AML-193 (cell line): ENCODE results near the gene TPSAB1.
"Not testable (repeated sequence)": the region's sequence is repeated elsewhere in the genome, so short reads cannot be mapped to it uniquely, and the experiment has no call there.

Experiments
- DNase-seq, 2 experiments: peaks; one replicate each; lab custom pipeline; 2025; lab: John Stamatoyannopoulos, UW

TPSAB1 gene

DNA sequence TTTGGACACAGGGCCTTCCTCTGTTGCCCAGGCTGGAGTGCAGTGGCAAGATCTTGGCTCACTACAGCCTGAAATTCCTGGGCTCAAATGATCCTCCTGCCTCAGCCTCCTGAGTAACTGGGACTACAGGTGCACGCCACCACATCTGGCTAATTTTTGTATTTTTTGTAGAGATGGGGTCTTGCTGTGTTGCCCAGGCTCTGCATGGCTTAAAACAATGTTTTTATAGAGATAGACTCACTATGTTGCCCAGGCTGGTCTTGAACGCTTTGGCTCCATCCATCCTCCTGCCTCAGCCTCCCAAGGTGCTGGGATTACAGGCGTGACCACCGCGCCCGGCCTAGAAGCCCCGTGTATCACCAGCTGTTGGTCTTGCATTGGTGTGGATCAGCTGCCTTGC lies 28.9 kb downstream of the TPSAB1 start:
- DNase-seq: not testable (repeated sequence)

DNA sequence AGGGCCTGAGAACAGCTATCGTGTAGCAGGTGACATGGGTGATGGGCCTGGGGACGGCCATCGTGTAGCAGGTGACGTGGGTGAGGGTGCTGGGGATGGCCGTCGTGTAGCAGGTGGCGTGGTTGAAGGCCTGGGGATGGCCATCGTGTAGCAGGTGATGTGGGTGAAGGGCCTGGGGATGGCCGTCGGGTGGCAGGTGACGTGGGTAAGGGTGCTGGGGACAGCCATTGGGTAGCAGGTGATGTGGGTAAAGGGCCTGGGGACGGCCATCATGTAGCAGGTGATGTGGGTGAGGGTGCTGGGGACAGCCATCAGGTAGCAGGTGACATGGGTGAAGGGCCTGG lies 30.8 kb downstream of the TPSAB1 start:
- no peak for DNase-seq

DNA sequence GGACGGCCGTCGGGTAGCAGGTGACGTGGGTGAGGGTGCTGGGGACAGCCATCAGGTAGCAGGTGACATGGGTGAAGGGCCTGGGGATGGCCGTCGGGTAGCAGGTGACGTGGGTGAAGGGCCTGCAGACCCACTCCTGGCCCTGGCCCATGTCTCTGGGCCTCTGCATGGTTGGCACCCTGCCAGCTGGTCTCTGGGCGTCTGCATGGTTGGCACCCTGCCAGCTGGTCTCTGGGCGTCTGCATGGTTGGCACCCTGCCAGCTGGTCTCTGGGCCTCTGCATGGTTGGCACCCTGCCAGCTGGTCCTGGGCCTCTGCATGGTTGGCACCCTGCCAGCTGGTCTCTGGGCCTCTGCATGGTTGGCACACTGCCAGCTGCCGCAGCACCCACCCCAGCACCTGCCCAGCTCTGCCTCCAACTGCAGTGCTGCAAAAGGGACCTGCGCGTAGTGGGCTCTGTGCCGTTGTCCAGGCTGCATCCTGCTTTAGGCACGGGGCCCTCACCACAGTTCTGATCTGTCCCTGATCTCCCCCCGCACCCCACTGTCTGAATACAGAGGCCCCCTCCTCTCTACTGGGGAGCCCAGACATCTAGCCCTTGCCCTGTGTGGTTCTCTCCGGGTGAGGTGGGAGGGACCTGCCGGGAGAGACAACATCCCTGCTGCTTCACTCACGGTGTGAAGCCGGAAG lies 31.4 kb downstream of the TPSAB1 start:
- DNase-seq: not testable (repeated sequence)

DNA sequence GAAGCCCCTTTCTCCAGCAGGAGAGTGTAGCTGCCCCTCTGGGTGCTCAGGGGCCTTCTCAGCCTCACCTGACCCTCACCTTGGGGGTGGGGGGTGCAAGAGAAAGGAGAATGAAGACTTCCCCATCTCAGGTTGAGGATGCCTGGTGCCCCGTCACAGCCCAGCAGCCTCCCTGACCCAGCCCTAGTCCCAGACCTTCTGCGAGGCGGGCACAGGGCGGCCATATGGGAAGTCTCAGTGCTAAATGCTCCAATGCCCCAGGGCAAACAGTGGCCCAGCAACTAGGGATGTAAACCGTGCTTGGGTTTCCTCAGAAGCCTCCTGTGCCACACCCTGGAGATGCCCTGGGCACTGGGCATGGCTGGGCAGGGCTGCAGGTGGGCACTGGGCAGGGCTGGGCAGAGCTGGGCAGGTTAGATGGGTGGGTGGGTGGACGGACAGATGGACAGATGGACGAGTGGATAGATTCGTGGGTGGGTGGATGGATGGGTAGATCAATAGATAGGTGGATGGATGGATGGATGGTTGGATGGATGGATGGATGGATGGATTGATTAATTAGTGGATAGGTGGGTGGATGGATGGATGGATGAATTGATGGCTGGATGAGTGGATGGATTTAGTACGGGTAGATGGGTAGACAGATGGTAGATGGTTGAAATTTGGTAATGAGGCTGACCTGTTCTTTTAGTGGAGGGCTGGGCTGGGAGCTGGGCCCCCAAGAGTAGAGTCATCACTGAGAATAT lies 32.1 kb downstream of the TPSAB1 start:
- no peak for DNase-seq

DNA sequence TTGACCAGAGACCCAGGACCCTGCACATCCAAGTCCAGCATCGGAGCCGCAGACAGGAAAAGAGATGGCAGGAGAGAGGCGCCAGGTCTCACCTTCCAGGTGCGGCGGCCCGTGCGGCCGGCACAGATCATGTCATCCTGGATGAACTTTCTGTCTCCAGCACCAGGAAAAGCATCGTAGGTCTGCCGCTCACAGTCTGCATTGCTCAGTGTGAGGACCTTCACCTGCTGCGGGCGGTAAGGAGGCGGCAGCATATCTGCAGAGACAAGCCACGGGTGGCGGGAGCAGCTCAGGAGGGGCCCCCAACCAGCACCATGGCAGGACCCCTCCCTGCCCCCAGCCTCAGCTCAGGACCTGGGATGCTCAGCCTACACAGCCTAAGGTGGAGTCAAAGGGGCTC lies 33.3 kb downstream of the TPSAB1 start:
- no peak for DNase-seq

DNA sequence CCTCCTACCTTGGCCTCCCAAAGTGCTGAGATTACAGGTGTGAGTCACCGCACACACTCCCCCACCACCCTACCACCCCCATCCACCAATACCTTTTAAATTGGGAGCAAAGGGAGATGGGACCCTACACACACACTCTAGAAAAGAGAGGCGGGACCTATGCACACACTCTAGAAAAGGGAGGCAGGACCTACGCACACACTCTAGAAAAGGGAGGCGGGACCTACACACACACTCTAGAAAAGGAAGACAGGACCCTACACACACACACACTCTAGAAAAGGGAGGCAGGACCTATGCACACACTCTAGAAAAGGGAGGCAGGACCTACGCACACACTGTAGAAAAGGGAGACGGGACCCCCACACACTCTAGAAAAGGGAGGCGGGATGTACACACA lies 34.3 kb downstream of the TPSAB1 start:
- no peak for DNase-seq

DNA sequence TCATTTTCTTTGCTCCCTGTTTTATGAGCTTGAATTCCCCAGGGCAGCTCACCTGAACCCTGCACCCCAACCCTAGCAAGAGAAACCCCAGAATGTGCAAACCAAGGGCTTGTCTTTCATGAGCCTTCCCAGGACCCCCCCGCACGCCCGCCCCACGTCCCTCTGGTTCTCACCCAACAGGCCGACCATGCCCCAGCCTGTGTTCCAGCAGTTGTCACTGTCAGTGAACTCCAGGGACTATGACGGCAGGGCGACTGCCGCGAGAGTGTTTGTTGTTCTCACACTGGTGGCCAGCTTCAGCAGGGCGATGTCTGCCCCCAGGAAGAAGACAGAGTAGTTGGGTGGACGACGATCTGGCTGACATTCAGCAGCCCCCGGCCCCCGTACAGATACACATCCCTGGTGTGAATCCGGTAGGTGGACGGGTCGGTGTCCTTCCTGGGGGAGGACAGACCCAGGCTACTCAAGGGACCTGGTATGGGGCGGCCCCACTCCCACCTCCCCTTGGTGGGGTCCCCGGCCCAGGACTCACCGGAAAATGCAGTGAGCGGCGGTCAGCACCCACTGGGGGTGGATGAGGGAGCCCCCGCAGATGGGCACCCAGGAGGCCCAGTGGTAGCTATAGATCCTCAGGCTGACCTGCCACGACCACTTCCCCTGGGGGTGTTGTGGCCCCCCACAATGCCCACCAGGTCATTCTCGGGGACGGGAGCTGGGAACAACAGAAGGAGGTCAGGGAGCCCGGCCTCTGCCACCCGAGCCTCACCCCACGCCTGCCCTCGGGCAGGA lies 35.5 kb downstream of the TPSAB1 start:
- no peak for DNase-seq

DNA sequence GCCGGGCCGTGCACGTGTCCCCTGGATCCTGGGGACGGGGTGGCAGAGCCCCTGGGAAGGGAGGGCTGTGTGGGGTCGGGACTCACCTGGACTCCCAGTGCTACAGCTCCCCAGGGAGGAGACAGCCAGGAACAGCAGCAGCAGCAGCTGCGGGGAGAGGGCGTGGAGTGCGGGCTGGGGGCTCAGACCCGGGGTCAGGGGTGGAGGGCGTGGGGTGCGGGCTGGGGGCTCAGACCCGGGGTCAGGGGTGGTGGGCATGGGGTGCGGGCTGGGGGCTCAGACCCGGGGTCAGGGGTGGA lies 36.0 kb downstream of the TPSAB1 start:
- no peak for DNase-seq

DNA sequence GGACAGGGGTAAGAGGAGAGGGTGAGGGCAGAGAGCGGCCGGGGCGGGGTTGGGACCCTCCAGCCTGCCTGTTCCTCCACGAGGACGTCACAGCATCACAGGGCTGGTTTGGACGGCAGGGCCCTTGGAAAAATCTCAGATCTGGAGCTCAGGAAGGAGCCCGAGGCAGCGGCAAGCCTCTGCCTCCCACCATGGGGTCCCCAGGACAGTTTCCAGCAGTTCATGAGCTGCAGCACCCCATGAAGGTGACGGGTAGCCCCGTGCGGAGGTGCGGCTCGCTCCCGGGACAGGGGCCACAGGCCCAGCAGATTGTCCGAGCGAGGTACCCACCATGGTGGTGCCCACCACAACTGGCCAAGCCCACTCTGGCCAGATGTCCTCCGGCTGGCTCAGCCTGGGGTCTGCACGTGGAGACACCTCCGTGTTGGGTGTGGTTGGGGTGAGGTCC lies 36.7 kb downstream of the TPSAB1 start:
- DNase-seq: no peak

DNA sequence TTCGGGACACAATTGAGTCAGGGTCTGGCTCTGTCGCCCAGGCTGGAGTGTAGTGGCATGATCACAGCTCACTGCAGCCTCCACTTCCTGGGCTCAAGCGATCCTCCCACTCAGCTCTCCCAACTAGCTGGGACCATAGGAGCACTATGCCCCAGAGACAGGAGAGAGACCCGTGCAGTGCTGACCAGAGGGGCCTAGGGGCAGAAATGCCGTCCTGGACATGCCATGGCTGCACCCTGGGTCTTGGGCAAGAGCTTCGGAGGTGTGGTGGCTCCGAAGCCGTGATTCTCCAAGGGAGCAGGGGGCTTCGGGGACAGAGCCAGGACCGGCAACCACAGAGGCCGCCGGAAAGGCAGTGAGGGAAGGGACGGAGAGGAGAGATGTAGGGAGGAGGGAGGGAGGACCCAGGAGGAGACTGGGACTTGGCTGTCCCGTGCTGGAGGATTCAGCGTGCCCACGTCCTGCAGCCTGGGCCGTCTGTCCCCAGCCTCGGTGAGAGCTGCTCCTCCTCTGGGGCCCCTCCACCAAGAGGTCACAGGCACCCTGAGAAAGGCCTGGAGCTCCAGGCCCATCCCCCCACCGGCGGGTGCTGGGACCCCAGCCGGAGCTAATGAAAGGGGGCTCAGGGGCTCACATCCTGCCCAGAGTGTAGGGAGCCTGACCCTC lies 37.2 kb downstream of the TPSAB1 start:
- no peak for DNase-seq

DNA sequence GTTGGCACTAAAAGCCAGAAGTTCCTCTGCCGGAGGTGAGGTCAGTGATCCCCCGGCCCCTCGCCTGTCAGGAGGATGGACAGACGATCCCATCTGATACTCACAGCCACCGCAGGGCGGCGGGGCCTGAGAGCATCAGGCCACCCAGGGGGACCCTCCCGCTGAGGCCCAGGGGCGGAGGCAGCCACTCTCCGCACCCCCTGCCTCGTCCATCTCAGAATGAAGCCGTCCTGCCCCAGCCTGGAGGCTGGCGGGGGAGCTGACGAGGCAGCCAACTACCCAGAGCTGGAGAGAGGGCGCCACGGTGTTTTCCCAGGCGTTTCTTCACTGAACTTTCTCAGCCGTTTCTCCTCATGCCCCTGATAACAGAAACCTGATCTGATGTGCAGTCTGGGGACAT lies 38.0 kb downstream of the TPSAB1 start:
- DNase-seq: no peak

DNA sequence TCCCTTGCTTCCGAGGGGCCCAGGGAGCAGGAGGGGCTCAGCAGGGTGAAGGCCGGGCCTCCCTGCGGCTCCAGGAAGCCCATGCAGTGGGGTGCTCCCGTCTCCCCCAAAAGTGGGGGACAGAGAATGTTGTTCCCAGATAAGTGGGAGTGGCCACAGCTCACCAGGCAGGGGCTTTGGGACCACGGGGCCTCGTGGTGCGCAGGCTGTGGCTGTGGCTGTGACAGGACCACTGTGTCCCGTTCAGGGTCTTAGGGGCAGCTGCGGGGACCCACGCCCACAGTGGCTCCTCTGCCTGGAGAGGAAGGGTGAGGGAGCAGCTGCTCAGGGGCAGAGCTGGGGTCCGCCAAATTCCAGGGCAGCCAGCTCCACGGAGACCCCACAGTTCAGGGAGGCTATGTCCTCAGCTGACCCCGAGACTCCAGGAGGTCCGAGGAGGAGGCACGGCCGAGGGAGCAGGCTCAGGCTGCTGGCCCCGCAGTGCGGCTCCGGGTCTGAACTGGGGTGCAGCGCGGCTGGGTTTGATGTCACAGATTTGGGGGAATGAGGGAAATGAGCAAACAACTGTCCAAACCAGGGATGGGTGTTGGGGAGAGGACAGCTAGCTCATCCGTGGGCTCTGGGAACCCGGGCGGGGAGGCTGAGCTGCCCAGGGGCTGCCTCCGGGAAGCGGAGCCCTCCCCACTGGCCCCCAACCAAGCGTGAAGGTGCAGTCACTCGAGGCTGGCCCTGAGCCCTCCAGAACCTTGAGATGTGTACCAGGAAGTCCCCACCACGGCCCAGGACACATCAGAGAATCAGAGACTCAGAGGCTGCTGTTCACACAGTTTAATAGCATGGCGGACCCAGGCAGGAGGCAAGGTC lies 38.8 kb downstream of the TPSAB1 start:
- DNase-seq: no peak

DNA sequence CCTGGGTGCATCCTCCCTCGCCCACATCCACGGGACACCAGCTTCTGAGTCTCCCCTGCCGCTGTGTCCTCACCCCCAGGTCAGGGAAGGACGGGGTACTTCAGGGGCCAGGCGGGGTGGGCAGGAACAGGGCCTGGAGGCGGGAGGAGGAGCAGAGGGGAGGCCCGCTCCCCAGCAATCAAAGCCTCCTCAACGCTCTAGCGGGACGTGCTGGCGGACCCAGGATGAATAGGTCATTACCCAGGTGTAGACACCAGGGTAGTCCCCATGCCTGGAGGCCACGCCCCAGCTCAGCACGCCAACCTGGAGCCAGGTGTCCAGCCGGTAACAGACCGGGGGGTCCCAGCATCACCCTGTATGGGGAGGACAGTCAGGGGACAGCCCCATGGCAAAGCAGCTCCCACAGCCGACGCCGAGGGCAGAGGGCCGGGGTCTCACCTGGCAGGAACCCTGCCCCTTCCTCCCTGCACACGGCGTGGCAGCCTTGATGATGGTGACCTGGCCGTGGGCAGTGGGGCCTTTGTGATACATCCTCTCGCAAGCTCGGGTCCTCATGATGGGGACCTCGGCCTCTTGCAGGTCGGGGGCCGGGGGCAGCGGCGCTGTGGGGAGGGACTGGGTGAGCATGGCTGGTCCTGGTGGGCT lies 39.6 kb downstream of the TPSAB1 start:
- DNase-seq: no peak

DNA sequence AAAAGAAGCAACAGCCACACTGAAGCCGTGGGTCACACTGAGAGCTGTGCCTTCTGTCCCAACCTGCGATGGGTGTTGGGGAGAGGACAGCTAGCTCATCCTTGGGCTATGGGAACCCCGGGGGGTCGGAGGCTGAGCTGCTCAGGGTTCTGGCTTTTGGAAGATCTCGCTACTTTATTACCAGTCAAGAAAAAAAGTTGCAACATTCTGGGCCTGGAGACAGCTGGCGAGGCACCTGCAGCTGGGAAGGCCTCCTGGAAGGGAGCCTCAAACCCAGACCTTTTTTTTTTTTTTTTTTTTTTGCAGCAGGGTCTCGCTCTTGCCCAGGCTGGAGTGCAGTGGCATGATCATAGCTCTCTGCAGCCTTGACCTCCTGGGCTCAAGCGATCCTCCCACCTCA lies 40.3 kb downstream of the TPSAB1 start:
- DNase-seq: no peak

DNA sequence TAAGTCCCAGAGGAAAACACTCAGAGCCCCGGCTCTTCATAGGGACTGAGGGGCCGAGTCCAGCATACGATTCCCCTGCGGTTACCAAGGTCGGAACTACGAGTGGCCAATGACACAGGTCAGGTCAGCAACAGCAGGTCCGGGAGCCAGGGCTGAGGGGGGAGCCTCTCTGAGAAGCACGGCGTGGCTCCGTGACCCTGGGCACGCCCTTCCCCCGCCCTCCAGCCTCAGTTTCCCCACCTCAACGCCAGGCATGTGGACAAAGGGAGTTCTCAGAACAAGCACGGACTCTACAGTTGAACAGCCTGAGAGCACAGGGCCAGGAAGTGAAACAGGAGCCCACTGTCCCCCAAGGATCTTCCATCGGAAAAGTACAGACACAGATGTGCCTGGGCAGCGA lies 41.0 kb downstream of the TPSAB1 start:
- no peak for DNase-seq

DNA sequence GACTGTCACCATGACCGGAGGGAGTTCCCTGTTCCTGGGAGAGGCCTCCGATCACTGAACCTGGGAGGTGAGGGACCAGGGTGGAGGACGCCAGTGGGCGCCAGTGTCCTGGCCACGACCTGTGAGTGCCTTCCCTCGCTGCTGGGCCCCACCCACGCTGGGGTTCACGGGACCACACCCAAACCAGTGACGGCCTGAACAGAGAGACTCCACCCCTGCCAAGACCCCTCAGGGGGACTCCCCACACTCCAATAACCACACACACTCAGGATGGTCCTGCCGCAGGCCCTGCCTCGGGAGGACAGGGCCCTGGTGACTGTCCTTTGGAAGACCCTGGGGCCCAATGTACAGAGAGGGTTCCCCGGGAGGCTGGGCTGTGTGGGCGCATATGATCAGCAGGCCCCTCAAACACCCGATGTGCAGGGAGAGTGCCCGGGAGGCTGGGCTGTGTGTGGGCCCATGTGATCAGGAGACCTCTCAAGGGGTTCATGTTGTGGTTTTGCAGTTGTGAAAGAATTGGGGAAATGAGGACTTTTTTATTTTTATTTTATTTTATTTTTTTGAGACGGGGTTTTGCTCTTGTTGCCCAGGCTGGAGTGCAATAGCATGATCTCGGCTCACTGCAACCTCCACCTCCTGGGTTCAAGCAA lies 41.9 kb downstream of the TPSAB1 start:
- no peak for DNase-seq

DNA sequence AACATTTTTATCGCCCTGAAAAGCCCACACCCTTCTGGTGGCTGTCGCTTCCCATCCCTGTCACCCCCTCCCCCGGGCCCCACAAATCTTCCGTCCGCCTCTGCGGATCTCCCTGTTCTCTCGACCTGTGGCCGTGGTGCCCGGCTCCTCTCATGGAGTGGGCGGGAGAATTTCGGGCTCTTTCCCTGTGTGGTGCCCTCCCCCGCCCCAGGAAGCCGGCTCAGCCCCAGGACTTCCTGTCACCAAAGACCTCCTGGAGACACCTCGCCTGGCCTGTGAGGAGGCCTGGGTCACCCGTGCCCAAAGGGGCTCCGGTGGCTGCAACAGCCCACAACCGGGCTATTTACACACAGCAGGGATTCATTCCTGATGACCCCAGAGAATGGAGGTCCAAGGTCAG lies 42.8 kb downstream of the TPSAB1 start:
- DNase-seq: no peak

DNA sequence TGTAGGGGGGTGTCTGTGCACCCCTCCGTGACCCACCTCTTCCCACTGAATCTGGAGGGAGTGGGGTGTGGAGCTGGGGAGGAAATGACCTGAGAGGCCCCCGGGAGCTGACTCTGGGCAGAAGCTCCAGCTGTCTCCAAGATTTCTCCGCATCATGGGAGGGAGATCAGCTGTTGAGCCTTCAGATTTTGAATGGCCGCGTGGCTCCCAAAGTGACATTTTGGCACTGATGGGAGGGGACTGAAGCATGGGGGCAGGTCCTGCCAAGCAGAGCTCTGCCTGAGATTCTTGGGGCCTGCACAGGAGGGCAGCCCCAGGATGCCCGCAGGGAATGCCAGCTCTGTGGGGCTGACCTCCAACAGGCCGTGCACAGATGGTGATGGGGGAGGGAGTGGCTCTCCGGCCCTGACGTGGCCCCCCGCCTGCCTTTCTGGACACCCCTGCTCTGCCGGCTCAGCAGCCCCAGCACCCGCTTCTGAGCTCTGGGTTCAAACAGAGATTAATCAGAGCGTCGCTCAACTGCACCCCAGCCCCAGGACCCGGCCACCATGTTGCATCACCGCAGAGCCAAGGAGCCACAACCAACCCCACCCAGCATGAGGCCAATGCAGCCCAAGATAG lies 43.6 kb downstream of the TPSAB1 start:
- no peak for DNase-seq

DNA sequence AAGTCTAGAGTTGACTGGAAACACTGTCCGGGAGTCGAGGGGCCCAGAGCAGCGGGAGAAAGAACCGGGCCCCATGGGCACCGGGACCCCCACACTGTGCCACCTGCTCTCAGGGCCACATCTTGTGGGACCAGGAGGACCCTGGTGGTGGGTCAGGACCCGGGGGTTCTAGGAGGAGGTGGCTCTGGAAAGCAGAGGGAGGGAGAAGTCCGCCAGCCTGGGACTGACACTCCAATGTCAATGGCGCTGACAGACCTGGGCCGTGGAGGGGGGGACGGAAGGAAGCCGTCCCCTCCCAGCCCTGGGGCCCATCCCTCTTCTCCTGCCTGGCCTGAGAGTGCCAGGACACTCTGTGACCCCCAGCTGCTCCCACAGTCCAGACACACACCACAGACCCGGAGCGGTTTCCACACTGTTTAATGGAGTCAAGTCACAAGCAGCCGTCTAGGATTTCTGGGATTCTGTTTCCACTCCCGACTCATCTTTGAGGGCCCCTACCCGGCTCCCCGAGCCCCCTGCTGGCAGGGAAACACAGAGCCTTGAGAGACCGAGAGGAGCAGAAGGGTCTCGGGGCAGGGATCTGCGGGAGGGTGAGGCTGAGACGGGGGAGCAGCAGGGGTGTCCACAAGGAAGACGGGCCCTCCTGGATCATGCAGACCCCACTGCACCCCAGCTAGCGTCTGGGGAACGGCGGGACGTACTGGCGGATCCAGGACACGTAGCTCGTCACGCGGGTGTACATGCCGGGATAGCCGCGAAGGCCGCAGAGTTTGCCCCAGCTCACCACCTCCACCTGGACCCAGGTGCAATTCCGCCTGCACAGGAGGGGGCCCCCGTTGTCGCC lies 45.4 kb downstream of the TPSAB1 start:
- no peak for DNase-seq
